Fibroblast of pulmonary artery (primary cell): ENCODE data around the gene CCNT1.
"Not testable (repeated sequence)": the region's sequence is repeated elsewhere in the genome, so short reads cannot be mapped to it uniquely, and the experiment has no call there.

ENCODE experiments used
- DNase-seq: peaks from one replicate; pipeline ENCODE4 v3.0.0-alpha.2; 2010; ENCODE audit warnings: low read depth
- H3K4me3 ChIP-seq: replicated peaks from 2 replicates; pipeline ENCODE4 v1.5.1; 2011; ENCODE audit warnings: low read depth, mild to moderate bottlenecking, control low read depth, low read length, moderate library complexity
- TF ChIP-seq, protein P1 (sequence below): IDR thresholded peaks from 2 replicates; pipeline ENCODE4 v1.5.1; 2011; ENCODE audit warnings: mild to moderate bottlenecking, control low read depth, low read length, inconsistent platforms; ENCODE audit errors: missing control alignments

Gene CCNT1

DNA sequence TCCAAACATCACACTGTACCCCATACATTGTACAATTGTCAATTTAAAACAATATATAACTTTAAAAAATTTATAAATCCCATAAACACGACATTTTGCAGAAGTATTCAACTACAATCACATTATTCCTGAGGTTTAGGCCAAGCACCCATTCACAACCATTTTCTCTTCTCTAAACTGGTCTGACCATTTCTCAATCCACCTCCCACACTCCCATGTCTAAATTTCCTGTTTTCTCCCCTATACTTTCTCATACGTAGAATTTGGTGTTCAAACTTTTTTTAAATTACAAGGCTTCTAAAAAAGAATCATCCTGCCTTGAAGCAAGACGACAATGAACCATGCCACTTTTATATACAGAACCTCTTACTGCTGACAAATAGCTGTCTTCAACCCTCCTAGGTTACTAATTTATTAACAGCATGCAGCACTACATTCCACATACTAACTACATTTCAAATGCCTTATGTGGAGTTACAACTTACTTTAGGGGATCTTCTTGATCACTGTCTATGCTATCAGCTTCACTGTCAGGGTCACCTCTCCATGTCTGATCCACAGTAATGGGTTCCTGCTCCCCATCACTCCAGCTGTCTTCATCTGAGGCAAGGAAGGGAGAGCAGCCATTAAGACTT lies 37.8 kb downstream of the CCNT1 start:
- H3K4me3 ChIP-seq, result no peak overlapping the region
- DNase-seq, result peak; percentile 42
- TF ChIP-seq, protein P1, sequence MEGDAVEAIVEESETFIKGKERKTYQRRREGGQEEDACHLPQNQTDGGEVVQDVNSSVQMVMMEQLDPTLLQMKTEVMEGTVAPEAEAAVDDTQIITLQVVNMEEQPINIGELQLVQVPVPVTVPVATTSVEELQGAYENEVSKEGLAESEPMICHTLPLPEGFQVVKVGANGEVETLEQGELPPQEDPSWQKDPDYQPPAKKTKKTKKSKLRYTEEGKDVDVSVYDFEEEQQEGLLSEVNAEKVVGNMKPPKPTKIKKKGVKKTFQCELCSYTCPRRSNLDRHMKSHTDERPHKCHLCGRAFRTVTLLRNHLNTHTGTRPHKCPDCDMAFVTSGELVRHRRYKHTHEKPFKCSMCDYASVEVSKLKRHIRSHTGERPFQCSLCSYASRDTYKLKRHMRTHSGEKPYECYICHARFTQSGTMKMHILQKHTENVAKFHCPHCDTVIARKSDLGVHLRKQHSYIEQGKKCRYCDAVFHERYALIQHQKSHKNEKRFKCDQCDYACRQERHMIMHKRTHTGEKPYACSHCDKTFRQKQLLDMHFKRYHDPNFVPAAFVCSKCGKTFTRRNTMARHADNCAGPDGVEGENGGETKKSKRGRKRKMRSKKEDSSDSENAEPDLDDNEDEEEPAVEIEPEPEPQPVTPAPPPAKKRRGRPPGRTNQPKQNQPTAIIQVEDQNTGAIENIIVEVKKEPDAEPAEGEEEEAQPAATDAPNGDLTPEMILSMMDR, result no peak

DNA sequence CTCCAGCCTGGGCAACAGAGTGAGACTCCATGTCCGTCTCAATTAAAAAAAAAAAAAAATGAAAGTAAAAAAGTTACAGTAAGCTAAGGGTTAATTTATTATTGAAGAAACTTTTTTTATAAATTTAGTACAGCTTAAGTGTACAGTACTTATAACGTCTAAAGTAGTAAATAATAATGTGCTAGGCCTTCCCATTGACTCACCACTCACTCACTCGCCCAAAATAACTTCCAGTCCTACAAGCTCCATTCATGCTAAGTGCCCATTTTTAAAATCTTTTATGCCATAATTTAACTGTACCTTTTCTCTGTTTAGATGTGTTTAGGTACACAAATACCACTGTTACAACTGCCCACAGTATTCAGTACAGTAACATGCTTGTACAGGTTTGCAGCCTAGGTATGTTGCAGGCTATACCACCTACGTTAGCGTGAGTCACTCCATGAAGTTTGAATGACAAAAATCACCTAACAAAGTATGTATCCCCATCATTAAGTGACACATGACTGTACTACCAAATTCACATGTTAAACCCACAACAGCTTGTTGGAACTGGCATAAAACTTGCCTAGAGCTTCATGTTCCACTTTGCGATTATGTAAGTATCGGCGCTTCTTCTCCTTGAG lies 45.2 kb downstream of the CCNT1 start:
- DNase-seq, result no peak
- TF ChIP-seq, protein P1, result no peak
- no peak overlapping the region for H3K4me3 ChIP-seq

DNA sequence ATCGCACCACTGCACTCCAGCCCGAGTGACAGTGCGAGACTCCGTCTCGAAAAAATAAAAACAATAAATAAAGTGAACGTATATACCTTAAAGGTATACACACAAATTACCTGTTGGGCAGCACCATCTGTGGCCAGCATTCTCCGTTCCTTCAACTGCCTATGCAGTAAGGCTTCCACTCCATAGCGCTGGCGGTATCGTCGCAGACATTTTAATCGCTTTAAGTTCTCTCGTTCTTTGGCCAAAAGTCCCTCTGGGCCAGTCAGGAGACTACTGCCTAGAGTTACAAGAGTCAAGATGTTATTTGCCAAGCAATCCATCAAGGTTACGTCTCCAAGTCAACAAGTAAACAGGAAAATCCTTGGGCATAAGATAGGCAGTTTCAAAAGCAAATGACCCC lies 47.5 kb downstream of the CCNT1 start:
- TF ChIP-seq, protein P1, result no peak
- no peak overlapping the region for H3K4me3 ChIP-seq
- no peak for DNase-seq

DNA sequence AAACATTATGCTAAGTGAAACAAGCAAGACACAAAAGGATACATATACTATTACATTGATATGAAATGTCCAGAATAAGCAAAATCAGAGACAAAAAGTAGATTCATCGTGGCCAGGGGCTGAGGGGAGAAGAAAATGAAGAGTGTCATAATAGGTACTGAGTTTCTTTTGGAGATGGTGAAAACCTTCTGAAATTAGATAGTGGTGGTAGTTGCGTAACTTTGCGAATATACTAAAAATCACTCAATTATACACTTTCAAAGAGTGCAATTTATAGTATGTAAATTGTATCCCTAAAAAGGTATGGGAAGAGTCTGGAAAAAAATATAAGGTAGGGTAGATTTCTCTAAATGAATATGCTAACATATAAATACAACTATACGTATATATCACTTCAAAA lies 56.6 kb downstream of the CCNT1 start:
- no peak overlapping the region for H3K4me3 ChIP-seq
- TF ChIP-seq, protein P1, result no peak
- no peak for DNase-seq

DNA sequence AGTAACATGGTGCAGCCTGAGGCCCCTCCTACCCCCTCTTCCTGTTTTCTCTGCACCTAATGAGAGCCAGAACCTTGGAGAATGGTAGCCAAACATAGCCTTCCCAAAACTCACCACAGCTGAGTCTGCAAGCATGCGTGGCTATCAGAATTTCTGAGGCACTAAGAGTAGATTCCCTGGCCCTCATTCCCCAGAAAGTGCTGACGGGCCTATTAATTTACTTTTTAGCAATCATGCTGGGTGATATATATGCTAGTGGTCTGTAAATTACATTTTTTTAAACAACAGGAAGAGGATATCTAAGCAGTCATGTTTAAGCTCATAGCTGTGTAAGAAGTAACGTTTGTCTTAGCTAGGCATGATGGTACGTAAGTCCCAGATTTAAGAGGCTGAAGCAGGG lies 64.8 kb downstream of the CCNT1 start:
- no peak for DNase-seq
- TF ChIP-seq, protein P1, result no peak
- H3K4me3 ChIP-seq, result no peak overlapping the region

DNA sequence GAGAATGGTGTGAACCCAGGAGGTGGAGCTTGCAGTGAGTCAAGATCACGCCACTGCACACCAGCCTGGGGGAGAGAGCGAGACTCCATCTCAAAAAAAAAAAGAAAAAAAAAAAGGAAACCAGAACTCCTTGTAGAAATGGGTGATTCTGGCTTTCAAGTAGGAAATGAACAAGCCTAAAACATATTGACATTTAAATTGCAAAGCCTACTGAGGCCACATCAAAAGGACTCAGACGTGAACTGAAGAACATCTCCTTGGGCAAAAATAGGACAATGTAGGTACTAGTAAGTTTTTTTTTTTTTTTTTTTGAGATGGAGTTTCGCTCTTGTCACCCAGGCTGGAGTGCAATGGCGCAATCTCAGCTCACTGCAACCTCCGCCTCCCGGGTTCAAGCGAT lies 71.2 kb downstream of the CCNT1 start:
- H3K4me3 ChIP-seq, DNase-seq: not testable (repeated sequence)

DNA sequence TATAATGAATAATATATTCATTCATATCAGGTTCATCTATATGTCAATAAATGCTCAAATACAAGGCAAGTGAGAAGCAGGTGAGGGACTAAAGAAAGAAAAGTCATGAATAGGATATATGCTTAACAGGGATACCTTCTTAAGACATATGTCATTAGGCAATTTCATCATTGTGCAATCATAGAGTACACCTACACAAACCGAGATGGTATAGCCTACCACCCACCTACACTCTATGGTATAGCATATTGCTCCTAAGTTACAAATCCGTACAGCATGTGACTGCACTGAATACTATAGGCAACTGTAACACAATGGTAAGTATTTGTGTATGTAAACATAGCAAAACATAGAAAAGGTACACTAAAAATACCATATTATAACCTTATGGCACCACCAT lies 73.5 kb downstream of the CCNT1 start:
- no peak overlapping the region for H3K4me3 ChIP-seq
- DNase-seq, result no peak
- TF ChIP-seq, protein P1, result no peak

DNA sequence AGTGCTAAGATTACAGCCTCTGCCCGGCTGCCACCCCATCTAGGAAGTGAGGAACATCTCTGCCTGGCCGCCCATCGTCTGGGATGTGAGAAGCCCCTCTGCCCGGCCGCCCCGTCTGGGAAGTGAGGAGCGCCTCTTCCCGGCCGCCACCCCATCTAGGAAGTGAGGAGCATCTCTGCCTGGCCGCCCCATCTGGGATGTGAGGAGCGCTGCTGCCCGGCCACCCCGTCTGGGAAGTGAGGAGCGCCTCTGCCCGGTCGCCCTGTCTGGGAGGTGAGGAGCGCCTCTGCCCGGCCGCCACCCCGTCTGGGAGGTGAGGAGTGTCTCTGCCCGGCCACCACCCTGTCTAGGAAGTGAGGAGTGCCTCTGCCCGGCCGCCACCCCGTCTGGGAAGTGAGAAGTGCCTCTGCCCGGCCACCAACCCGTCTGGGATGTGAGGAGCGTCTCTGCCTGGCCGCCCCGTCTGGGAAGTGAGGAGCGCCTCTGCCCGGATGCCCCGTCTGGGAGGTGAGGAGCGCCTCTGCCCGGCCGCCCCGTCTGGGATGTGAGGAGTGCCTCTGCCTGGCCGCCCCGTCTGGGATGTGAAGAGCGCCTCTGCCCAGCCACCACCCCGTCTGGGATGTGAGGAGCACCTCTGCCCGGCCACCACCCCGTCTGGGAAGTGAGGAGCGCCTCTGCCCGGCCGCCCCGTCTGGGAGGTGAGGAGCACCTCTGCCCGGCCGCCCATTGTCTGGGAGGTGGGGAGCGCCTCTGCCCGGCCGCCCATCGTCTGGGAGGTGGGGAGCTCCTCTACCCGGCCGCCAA lies 74.6 kb downstream of the CCNT1 start:
- H3K4me3 ChIP-seq, DNase-seq: not testable (repeated sequence)
